GM12891 (cell line): ENCODE data around the gene PTPN14.

Experiments
- POLR2A ChIP-seq: IDR thresholded peaks from 2 replicates; pipeline ENCODE4 v1.6.1; 2011; ENCODE audit warnings: low read depth, low read length, control low read depth
- POLR2AphosphoS5 ChIP-seq: IDR thresholded peaks from 2 replicates; pipeline ENCODE4 v1.6.1; 2011; ENCODE audit warnings: low read depth, low read length, control low read depth
- TAF1 ChIP-seq: IDR thresholded peaks from 2 replicates; pipeline ENCODE4 v1.6.1; 2011; ENCODE audit warnings: low read depth, low read length, control low read depth

- TF ChIP-seq POLR2A: no peak
- TF ChIP-seq POLR2AphosphoS5: no peak
- no peak for TF ChIP-seq TAF1
Measured at GRCh38 chr1:214586621-214587020, 35.2 kb upstream of the PTPN14 start.
